GM11168 (cell line): ENCODE measurements around the gene PCNX1.
"Not testable (repeated sequence)": the region's sequence is repeated elsewhere in the genome, so short reads cannot be mapped to it uniquely, and the experiment has no call there.

ENCODE experiments used
- in situ Hi-C: fragments of 300-500 bp; cut with MboI; formaldehyde crosslinking; loops from one replicate; pipeline ENCODE4 v1.12.0; 2022; ENCODE audit warnings: low sequenced_read_pairs; ENCODE audit not compliant: unreplicated experiment

Gene PCNX1

DNA sequence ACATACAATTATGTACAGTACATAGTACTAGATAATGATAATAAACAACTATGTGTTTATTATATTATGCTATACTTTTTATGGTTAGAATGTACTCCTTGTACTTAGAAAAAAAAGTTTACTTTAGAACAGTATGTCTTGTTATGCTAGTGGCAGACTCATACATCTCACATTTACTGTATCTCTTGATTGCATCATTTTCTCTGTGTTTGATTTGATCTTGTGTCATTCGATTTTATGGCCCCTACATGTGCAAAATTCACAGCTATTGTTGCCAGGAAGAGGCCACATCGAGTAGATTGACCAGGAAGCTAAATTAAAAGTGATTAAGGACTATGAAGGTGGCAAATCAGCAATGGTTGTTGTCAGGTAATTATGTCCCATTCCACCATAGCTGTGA lies 153.0 kb downstream of the PCNX1 start:
- in situ Hi-C loops, result no loop called here

- in situ Hi-C loops, result no loop called here
Measured at GRCh38 chr14:71060825-71061455, 153.7 kb downstream of the PCNX1 start.

DNA sequence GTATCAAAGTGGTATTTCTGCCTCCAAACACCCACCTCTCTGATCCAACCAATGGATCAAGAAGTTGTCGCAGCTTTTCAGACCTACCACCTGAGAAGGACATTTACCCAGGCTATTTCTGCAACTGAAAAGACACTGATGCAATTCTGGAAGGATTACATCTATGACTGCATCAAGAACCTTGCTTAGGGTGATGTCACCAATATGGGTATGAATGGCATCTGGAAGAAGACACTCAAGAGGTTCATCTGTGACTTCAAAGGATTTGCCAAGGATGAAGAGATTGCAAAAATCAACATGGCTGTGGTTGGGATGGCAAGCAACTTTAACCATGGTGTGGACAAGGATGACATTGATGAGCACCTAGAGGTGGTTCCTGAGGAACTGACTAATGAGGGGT lies 154.2 kb downstream of the PCNX1 start:
- in situ Hi-C loops, result no loop called here

DNA sequence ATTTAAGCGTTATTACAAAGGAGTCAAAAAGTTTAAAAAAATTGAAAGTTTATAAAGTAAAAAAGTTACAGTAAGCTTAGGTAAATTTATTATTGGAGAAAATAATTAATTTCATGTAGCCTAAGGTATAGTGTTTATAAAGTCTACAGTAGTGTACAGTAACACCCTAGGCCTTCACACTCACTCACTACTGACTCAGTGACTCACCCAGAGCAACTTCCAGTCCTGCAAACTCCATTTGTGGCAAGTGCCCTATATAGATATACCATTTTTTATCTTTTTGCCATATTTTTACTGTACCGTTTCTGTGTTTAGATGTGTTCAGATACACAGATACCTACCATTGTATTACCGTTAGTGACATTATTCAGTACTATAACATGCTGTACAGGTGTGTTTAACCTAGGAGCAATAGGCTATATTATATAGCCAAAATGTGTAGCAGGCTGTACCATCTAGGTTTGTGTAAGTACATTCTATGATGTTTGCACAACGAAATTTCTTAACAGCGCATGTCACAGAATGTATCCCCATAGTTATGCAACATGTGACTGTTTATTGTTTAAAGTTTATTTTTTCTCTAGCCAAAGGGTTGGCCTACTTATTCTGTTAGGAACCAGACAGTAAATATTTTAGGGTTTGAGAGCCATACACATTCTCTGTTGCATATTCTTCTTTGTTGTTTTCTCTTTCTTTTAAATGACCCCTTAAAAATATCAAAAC lies 155.5 kb downstream of the PCNX1 start:
- in situ Hi-C loops, result no loop called here

DNA sequence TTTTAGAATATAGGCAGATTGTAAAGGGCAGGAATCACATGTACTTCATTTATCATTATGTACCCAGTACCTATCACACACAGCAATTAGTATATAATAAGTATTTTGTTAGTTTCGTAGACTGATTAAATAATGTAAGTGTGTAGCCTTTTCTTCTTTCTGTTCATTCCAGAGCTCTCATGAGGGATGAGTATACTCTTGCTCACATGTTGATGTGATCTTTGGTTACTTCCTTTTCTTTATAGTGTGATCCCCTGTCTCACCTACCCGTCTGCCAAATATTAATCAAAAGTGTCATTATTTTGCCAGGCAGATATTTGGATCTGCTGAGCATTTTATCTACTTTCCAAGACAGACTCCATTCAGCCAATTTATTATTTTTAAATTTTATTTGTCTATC lies 156.1 kb downstream of the PCNX1 start:
- in situ Hi-C loops, result no loop called here

GRCh38 chr14:71064747-71065146 lies 157.5 kb downstream of the PCNX1 start:
- in situ Hi-C loops, result not testable (repeated sequence)

GRCh38 chr14:71070169-71070568 lies 162.9 kb downstream of the PCNX1 start:
- in situ Hi-C loops, result no loop called here

DNA sequence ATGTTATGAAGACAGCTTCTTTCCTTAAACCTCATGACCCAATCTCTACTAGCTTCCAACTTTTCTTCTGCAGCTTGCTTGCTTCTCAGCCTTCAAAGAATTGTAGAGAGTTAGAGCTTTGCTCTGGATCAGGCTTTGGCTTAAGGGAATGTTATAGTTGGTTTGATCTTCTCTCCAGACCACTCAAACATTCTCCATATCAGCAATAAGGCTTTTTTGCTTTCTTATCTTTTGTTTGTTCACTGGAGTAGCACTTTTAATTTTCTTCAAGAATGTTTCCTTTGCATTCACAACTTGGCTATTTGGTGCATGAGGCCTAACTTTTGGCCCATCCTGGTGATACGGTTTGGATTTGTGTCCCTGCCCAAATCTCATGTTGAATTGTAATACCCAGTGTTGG lies 163.8 kb downstream of the PCNX1 start:
- in situ Hi-C loops, result no loop called here

- in situ Hi-C loops, result no loop called here
Measured at GRCh38 chr14:71076462-71077092, 169.3 kb downstream of the PCNX1 start.

DNA sequence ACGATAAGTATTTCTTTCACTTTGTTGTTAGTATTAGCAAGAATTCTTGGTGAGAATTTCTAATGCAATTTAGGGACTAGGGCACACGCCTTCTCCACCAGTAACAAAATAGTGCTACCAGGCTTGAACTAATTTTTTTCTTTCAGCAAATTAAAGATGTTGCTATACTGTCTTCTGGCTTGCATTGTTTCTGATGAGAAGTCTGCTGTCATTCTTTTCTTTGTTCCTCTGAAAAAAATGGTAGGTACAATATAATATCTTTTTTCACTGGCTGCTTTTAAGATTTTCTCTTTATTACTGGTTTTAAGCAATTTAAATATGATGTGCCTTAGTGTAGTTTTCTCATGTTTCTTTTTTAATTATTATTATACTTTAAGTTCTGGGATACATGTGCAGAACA lies 171.2 kb downstream of the PCNX1 start:
- in situ Hi-C loops, result no loop called here

- in situ Hi-C loops, result no loop called here
Measured at GRCh38 chr14:71086567-71086966, 179.3 kb downstream of the PCNX1 start.

DNA sequence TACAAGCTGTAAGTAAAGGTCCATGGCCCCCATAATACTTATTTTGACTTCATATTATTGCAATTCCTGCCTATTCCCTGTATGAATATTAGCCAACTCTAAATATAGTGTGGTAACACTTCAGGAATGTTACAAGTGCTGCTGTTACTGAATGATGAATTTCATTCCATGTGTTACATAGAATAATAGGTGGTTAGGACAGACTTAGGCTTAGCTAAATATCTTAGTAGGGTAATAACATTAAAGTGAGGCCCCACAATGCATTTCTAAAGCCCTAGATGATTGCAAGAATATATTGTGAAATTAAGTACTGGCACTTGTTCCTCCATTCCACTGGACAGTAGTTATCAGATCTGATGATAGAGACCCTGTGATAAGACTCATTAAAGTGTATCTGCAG lies 182.7 kb downstream of the PCNX1 start:
- in situ Hi-C loops, result no loop called here

DNA sequence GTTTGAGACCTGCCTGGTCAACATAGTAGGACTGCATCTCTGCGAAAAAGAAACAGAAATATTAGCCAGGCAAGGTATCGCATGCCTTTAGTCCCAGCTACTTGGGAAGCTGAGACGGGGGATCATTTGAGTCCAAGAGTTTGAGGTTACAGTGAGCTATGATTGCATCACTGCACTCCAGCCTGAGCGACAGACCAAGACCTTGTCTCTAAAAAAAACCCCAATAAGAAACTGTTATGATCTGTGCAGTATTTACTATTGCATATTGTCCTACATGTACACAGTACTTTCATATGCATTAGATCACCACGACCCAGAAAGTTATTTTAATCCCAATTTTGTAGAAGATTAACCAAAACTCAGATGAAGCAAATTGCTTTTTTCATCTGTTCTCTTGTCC lies 187.5 kb downstream of the PCNX1 start:
- in situ Hi-C loops, result no loop called here

DNA sequence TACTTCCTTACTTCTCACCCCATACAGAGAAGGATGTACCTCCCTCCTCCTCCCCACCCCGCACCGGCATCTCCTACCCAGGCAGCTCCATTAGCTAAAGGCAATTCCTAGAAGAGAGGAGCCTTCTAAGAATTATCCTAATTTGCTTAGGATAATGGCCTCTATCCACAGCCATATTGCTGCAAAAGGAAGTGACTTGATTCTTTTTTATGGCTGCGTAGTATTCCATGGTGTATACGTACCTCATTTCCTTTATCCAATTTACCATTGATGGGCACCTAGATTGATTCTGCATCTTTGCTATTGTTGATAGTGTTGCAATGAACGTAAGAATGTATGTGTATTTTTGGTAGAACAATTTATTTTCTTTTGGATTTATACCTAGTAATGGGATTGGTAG lies 189.7 kb downstream of the PCNX1 start:
- in situ Hi-C loops, result no loop called here

- in situ Hi-C loops, result no loop called here
Measured at GRCh38 chr14:71103662-71104484, 196.6 kb downstream of the PCNX1 start.

GRCh38 chr14:71105177-71105576 lies 197.9 kb downstream of the PCNX1 start:
- in situ Hi-C loops, result no loop called here

DNA sequence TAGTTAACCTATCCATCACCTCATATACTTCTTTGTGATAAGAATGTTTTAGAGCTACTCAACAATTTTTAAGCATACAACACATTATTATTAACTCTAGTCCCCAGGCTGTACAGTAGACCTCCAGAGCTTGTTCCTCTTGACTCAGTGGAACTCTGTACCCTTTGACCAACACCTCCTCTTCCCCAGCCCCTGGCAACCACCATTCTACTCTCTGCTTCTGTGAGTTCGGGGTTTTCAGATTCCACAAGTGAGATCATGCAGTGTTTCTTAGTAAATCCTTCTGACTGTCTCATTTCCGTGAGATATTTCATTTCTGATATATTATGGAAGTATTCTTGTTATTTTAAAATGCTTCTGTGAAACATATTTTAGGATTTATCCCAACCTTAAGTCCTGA lies 200.7 kb downstream of the PCNX1 start:
- in situ Hi-C loops, result no loop called here

GRCh38 chr14:71108398-71109119 lies 201.3 kb downstream of the PCNX1 start:
- in situ Hi-C loops, result no loop called here

DNA sequence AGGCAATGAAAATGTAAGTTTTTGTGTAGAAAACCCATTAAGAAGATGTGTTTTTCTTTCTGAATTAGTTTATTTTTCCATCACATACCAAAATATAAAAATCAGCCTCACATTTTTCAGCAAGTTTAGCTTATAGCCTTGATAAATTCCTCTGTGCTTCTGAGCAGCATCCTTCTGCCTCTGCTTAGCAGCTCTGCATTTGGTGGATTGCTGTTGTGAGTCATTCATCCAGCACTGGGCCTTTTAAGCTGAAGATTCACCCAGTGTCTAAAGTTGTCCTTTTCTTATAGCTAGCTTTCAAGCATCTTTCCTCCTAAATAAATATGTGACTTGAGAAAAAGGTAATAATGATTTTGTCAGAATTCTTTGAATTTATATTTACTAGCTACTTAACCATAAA lies 206.1 kb downstream of the PCNX1 start:
- in situ Hi-C loops, result no loop called here

DNA sequence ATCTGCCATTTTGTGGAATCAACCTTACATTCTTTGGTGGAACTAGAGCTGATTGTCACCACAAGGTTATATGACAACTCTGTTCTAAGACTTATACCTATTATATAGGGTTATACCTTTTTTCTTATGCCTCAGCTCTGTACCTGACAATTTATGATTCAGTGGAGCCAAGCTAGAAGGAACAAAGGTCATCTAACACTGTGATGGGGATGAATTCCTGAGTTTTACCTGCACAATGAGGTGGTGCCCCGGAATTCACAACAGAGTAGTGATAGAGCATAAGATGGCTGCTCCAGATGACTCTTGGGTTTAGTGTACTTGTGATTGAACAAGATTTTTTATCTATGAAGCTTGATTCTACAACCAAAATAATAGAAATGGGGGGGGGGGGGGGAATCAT lies 207.3 kb downstream of the PCNX1 start:
- in situ Hi-C loops, result no loop called here
